ENCODE results near the gene ALOXE3.

The ALOXE3 gene

DNA sequence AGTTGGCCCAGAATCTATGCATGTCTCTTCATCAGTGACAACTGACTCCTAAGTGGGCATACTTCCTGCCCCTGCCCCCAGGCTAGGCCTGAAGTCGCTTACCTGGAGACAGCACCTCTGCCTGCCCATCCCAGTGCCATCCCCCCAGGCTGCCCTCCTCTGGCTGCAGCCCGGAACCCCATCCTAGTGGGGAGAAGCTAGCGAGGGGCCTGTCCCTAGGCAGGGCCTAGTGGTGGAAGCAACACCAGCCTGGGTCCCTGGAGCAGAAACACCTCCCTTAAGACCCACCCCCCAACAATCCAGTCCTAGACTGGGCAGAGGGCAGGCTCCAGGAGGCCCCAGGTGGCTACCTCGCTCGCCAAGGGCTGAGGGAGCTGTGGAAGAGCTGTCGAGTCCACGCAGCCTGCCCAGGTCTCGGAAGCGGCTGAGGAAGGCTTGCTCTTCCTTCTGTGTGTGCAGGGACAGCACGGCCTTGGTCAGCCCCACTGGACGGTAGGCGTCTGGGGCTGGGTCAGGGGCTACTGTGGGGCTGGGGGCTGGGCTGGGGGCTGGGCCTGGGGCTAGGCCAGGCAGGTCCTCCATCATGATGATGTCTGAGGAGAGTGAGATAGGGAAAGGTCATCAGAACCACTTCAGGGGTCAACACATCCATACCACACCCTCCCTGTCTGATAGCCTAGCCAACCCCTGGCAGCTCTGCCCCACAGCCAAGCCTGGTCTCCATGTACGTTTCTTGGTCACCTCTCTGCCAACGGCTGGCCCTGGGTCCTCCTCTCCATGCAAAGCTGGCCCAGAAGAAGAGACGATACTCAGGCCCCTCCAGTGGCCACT, 26.3 kb upstream of the ALOXE3 start:
- H3K27ac ChIP-seq = no peak overlapping the region
- TF ChIP-seq, protein P1, sequence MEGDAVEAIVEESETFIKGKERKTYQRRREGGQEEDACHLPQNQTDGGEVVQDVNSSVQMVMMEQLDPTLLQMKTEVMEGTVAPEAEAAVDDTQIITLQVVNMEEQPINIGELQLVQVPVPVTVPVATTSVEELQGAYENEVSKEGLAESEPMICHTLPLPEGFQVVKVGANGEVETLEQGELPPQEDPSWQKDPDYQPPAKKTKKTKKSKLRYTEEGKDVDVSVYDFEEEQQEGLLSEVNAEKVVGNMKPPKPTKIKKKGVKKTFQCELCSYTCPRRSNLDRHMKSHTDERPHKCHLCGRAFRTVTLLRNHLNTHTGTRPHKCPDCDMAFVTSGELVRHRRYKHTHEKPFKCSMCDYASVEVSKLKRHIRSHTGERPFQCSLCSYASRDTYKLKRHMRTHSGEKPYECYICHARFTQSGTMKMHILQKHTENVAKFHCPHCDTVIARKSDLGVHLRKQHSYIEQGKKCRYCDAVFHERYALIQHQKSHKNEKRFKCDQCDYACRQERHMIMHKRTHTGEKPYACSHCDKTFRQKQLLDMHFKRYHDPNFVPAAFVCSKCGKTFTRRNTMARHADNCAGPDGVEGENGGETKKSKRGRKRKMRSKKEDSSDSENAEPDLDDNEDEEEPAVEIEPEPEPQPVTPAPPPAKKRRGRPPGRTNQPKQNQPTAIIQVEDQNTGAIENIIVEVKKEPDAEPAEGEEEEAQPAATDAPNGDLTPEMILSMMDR (IDR thresholded peaks at IDR 0.05) = no peak
- no peak for TF ChIP-seq ZFX (IDR thresholded peaks at IDR 0.05; ENCODE audit: borderline replicate concordance)

DNA sequence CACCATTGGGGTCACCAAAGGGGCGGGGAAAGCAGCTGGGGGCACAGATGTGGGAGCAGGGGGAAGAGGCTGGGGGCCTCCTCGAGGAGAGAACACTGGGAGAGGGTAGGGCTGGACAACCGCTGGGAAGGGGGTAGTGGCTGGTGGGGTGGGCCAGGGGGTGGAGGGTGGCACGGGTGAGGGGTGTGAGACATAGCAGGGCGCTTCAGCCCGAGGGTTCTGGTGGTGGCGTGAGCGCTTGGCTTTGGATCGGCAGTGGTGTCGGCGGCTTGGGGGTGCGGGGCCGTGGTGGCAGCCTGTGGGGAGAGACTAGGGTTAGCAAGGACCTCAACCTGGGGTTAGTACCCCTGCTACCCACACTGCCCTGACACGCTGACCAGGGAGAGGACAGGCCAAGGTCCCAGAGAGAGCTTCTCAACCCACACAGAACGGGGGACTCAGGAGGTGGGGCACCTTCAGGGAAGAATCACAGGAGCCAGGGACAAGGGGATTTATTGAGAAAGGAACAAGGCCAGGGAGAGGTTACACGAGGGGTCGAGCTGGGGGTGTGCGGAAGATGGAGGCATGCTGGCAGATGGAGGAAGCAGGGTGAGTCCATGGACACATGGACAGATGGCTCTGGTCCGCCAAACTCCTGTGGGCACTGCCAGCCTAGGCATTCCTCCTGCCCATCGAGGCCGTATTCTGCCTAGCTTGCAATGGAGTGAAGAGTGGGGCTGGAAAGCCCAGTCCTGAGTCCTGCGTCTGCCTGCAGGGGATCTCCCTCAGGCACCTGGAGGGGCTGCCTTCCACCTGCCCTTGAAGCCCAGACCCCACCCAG, 25.5 kb upstream of the ALOXE3 start:
- TF ChIP-seq ZFX (IDR thresholded peaks at IDR 0.05; ENCODE audit: borderline replicate concordance) = no peak
- TF ChIP-seq, protein P1 (IDR thresholded peaks at IDR 0.05) = no peak
- H3K27ac ChIP-seq = no peak overlapping the region

DNA sequence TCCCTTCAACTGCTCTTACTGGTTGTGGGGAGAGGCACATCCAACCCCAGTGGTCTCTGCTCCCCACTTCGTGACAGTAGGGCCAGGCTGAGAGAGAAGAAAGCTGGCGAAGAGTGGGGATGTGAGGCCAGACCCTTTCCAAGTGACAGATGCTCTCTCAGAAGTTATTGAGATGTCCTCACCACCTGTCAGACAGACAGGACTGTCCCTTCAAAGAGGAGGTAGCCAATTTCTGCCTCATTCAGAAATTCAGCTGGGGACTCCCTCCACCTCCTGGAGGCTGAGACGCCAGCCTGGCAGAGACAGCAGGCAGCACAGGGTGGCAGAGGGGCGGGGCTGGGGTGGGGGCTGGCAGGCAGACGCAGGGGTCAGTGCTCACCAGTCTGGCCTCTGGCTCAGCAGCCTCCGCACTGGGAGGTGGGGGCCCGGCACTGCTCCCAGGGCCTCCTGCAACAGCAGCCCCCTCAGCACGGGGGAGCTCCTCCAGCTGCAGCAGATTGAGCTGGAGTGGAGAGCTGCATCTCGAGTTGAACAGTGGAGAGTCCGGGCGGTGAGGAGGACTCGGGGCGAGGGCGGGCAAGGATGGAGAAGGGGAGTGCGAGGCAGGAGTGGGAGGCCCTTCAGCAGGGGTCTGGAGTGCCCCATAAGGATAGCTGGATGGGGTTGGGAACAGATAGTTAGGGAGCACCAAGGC, 24.7 kb upstream of the ALOXE3 start:
- no peak overlapping the region for H3K27ac ChIP-seq
- TF ChIP-seq ZFX (IDR thresholded peaks at IDR 0.05; ENCODE audit: borderline replicate concordance) = no peak
- TF ChIP-seq, protein P1 (IDR thresholded peaks at IDR 0.05) = no peak

DNA sequence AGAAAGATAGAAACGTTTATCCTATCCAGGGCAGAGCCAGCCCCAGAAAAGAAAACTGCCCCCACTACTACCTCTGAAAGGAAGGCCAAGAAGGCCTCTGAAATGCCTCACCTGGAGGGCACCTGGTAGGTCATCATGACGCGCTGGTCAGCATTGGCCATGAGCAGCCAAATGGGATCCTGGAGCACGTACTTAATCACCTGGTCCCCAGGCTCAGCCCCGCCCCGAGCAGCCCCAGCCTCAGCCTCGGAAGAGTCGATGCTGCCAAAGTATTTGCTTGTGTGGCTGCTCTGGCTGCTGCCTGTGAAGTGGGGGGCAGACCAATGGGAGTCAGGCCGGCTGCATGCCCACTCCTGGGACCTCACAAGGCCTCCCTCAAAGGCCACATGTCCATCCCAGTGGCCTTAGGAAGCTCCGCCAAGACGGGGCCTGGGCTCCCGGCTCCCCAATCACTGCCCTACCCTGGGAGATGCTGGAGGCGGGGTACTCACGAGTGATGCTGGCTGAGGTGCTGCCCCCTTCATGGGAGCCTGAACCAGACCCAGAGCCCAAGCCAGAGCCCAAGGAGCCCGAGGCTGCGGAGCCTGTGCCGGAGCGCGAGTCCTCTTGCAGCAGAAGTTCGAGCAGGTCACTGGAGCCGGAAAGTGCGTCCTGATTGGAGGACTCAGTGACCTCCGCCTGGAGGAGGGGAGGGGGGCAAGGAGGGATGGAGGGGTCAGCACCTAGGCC, 24.0 kb upstream of the ALOXE3 start:
- H3K27ac ChIP-seq = no peak overlapping the region
- no peak for TF ChIP-seq ZFX (IDR thresholded peaks at IDR 0.05; ENCODE audit: borderline replicate concordance)

DNA sequence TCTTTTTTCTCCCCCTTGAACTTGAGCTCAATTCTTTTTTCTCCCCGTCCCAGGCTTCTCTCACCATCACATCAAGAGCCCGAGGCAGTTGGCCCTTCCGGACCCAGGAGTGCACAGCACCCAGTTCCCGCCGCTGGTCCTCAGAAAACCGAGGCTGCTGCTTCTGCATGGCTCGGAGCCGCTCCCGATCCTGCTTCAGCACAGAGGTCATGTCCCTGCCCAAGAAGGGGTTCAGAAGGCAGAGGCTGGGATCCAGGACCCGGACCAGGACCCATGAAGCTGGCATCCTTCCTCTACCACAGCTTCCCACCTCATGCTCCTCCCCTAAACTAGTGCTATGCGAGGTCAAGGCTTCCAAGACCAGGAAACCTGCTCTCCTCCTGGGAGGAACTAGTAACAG, 23.4 kb upstream of the ALOXE3 start:
- TF ChIP-seq, protein P1 (IDR thresholded peaks at IDR 0.05) = no peak
- TF ChIP-seq ZFX (IDR thresholded peaks at IDR 0.05; ENCODE audit: borderline replicate concordance) = no peak
- H3K27ac ChIP-seq = no peak overlapping the region

DNA sequence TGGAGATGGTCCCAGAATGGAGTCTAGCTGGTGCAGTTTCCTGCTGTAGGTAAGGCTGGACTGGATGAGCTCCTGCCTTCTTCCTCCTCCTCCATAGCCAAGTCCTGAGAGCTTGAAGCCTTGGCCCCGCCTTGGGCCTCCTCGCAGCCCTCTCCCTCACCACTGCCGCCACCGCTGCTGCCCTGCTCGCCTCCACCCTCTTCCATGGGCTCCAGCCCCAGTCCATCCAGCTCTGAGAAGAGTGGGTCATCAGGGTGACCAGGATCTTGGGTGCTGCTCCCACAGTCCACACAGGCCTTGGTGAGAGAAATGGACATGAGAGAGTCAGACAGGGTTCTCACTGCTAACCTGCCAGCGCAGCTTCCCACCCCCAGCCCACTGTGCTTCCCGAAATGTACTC, 22.7 kb upstream of the ALOXE3 start:
- H3K27ac ChIP-seq = 0 out of 2 replicates have a peak overlapping the region, but pooled peaks have one; percentile 96
- TF ChIP-seq, protein P1 (IDR thresholded peaks at IDR 0.05) = no peak
- no peak for TF ChIP-seq ZFX (IDR thresholded peaks at IDR 0.05; ENCODE audit: borderline replicate concordance)

Measured in 22Rv1 (cell line).